ENCODE results near the gene PTX4.

DNA sequence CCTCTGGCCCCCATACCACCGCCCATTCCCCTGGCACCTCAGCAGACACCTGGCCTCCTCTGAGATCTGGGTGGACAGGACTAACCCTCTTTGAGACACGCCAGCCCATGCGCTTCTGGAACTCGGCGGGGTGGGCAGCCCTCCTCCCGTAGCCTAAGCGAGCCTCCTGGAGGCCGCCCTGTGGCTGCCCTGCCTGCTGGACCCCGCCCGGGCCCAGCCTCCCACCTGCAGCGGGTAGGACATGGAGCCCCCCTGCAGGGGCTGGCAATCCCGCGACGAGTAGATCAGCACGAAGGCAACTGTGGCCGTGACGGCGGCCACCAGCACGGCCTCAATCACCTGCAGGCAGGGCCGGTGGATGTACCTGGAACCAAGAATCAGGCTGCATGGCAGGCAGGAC is 36.2 kb downstream of the PTX4 start:
- TF ChIP-seq, protein P1, sequence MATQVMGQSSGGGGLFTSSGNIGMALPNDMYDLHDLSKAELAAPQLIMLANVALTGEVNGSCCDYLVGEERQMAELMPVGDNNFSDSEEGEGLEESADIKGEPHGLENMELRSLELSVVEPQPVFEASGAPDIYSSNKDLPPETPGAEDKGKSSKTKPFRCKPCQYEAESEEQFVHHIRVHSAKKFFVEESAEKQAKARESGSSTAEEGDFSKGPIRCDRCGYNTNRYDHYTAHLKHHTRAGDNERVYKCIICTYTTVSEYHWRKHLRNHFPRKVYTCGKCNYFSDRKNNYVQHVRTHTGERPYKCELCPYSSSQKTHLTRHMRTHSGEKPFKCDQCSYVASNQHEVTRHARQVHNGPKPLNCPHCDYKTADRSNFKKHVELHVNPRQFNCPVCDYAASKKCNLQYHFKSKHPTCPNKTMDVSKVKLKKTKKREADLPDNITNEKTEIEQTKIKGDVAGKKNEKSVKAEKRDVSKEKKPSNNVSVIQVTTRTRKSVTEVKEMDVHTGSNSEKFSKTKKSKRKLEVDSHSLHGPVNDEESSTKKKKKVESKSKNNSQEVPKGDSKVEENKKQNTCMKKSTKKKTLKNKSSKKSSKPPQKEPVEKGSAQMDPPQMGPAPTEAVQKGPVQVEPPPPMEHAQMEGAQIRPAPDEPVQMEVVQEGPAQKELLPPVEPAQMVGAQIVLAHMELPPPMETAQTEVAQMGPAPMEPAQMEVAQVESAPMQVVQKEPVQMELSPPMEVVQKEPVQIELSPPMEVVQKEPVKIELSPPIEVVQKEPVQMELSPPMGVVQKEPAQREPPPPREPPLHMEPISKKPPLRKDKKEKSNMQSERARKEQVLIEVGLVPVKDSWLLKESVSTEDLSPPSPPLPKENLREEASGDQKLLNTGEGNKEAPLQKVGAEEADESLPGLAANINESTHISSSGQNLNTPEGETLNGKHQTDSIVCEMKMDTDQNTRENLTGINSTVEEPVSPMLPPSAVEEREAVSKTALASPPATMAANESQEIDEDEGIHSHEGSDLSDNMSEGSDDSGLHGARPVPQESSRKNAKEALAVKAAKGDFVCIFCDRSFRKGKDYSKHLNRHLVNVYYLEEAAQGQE (IDR thresholded peaks at IDR 0.05; ENCODE audit: unreplicated experiment): no peak
- TF ChIP-seq EZH2phosphoT487 (IDR thresholded peaks at IDR 0.05; ENCODE audit: unreplicated experiment) (no peak), EZH2 (IDR thresholded peaks at IDR 0.05; ENCODE audit: low read depth, unreplicated experiment) (no peak), POLR2AphosphoS5 (IDR thresholded peaks at IDR 0.05; ENCODE audit: low read depth) (no peak), CREB1 (CRISPR knock-in tag; IDR thresholded peaks at IDR 0.05; ENCODE audit: low read depth) (no peak), ZNF114 (CRISPR knock-in tag; IDR thresholded peaks at IDR 0.05) (no peak), NANOG (IDR thresholded peaks at IDR 0.05; ENCODE audit: borderline replicate concordance) (no peak), ZNF331 (CRISPR knock-in tag; IDR thresholded peaks at IDR 0.05; ENCODE audit: low read depth) (no peak), JUNB (IDR thresholded peaks at IDR 0.05; ENCODE audit: unreplicated experiment) (no peak)
- TF ChIP-seq, protein P2, sequence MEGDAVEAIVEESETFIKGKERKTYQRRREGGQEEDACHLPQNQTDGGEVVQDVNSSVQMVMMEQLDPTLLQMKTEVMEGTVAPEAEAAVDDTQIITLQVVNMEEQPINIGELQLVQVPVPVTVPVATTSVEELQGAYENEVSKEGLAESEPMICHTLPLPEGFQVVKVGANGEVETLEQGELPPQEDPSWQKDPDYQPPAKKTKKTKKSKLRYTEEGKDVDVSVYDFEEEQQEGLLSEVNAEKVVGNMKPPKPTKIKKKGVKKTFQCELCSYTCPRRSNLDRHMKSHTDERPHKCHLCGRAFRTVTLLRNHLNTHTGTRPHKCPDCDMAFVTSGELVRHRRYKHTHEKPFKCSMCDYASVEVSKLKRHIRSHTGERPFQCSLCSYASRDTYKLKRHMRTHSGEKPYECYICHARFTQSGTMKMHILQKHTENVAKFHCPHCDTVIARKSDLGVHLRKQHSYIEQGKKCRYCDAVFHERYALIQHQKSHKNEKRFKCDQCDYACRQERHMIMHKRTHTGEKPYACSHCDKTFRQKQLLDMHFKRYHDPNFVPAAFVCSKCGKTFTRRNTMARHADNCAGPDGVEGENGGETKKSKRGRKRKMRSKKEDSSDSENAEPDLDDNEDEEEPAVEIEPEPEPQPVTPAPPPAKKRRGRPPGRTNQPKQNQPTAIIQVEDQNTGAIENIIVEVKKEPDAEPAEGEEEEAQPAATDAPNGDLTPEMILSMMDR (conservative IDR thresholded peaks at IDR 0.05; ENCODE audit: low read depth in 2 of 2): no peak
- TF ChIP-seq, protein P3, sequence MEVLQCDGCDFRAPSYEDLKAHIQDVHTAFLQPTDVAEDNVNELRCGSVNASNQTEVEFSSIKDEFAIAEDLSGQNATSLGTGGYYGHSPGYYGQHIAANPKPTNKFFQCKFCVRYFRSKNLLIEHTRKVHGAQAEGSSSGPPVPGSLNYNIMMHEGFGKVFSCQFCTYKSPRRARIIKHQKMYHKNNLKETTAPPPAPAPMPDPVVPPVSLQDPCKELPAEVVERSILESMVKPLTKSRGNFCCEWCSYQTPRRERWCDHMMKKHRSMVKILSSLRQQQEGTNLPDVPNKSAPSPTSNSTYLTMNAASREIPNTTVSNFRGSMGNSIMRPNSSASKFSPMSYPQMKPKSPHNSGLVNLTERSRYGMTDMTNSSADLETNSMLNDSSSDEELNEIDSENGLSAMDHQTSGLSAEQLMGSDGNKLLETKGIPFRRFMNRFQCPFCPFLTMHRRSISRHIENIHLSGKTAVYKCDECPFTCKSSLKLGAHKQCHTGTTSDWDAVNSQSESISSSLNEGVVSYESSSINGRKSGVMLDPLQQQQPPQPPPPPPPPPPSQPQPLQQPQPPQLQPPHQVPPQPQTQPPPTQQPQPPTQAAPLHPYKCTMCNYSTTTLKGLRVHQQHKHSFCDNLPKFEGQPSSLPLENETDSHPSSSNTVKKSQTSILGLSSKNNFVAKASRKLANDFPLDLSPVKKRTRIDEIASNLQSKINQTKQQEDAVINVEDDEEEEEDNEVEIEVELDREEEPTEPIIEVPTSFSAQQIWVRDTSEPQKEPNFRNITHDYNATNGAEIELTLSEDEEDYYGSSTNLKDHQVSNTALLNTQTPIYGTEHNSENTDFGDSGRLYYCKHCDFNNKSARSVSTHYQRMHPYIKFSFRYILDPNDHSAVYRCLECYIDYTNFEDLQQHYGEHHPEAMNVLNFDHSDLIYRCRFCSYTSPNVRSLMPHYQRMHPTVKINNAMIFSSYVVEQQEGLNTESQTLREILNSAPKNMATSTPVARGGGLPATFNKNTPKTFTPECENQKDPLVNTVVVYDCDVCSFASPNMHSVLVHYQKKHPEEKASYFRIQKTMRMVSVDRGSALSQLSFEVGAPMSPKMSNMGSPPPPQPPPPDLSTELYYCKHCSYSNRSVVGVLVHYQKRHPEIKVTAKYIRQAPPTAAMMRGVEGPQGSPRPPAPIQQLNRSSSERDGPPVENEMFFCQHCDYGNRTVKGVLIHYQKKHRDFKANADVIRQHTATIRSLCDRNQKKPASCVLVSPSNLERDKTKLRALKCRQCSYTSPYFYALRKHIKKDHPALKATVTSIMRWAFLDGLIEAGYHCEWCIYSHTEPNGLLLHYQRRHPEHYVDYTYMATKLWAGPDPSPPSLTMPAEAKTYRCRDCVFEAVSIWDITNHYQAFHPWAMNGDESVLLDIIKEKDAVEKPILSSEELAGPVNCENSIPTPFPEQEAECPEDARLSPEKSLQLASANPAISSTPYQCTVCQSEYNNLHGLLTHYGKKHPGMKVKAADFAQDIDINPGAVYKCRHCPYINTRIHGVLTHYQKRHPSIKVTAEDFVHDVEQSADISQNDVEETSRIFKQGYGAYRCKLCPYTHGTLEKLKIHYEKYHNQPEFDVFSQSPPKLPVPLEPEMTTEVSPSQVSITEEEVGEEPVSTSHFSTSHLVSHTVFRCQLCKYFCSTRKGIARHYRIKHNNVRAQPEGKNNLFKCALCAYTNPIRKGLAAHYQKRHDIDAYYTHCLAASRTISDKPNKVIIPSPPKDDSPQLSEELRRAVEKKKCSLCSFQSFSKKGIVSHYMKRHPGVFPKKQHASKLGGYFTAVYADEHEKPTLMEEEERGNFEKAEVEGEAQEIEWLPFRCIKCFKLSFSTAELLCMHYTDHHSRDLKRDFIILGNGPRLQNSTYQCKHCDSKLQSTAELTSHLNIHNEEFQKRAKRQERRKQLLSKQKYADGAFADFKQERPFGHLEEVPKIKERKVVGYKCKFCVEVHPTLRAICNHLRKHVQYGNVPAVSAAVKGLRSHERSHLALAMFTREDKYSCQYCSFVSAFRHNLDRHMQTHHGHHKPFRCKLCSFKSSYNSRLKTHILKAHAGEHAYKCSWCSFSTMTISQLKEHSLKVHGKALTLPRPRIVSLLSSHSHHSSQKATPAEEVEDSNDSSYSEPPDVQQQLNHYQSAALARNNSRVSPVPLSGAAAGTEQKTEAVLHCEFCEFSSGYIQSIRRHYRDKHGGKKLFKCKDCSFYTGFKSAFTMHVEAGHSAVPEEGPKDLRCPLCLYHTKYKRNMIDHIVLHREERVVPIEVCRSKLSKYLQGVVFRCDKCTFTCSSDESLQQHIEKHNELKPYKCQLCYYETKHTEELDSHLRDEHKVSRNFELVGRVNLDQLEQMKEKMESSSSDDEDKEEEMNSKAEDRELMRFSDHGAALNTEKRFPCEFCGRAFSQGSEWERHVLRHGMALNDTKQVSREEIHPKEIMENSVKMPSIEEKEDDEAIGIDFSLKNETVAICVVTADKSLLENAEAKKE (CRISPR knock-in tag; IDR thresholded peaks at IDR 0.05): no peak
- TF ChIP-seq, protein P4, sequence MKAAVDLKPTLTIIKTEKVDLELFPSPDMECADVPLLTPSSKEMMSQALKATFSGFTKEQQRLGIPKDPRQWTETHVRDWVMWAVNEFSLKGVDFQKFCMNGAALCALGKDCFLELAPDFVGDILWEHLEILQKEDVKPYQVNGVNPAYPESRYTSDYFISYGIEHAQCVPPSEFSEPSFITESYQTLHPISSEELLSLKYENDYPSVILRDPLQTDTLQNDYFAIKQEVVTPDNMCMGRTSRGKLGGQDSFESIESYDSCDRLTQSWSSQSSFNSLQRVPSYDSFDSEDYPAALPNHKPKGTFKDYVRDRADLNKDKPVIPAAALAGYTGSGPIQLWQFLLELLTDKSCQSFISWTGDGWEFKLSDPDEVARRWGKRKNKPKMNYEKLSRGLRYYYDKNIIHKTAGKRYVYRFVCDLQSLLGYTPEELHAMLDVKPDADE (IDR thresholded peaks at IDR 0.05): no peak
